Trophoblast cell (in vitro differentiated cells and primary cell): Measurements from ENCODE around the gene TTC24.
A peak's percentile ranks its signal among the peaks of the same experiment; 100 is the strongest.

ENCODE experiments used
- DNase-seq, 2 donors: peaks; one replicate each; pipeline ENCODE4 v3.0.0-alpha.2; 2016
- H2AFZ ChIP-seq: 2 replicates; pipeline ENCODE4 v1.6.1; 2013; ENCODE audit warnings: low read length, moderate library complexity, mild to moderate bottlenecking; ENCODE audit not compliant: insufficient read depth, poor library complexity
- H2AK5ac ChIP-seq: 2 replicates; pipeline ENCODE4 v1.6.1; 2013; ENCODE audit warnings: mild to moderate bottlenecking, low read length
- H2BK120ac ChIP-seq: 2 replicates; pipeline ENCODE4 v1.6.1; 2013; ENCODE audit warnings: low read length, mild to moderate bottlenecking, moderate library complexity; ENCODE audit not compliant: insufficient read depth, poor library complexity
- H2BK12ac ChIP-seq: 2 replicates; pipeline ENCODE4 v1.6.1; 2013; ENCODE audit warnings: mild to moderate bottlenecking, low read length, moderate library complexity
- H2BK5ac ChIP-seq: 2 replicates; pipeline ENCODE4 v1.6.1; 2013; ENCODE audit warnings: low read length, low read depth, moderate library complexity, mild to moderate bottlenecking; ENCODE audit not compliant: poor library complexity
- H3K14ac ChIP-seq: 2 replicates; pipeline ENCODE4 v1.6.1; 2013; ENCODE audit warnings: mild to moderate bottlenecking, low read length
- H3K18ac ChIP-seq: 2 replicates; pipeline ENCODE4 v1.6.1; 2013; ENCODE audit warnings: mild to moderate bottlenecking, low read length
- H3K23ac ChIP-seq: 2 replicates; pipeline ENCODE4 v1.6.1; 2013; ENCODE audit warnings: low read length
- H3K27ac ChIP-seq: 2 replicates; pipeline ENCODE4 v1.5.1; 2013; ENCODE audit warnings: low read depth, mild to moderate bottlenecking, inconsistent platforms, low read length, moderate library complexity
- H3K27me3 ChIP-seq: 2 replicates; pipeline ENCODE4 v1.6.1; 2013; ENCODE audit warnings: inconsistent platforms, mild to moderate bottlenecking, low read length, moderate library complexity; ENCODE audit not compliant: insufficient read depth
- H3K36me3 ChIP-seq, 2 experiments: 1 replicate in 1 of 2; 2 replicates in 1 of 2; pipeline ENCODE4 v1.6.1; 2013; ENCODE audit warnings: low read length in 2 of 2, mild to moderate bottlenecking in 2 of 2, moderate library complexity in 1 of 2; ENCODE audit not compliant: insufficient read depth in 2 of 2, control insufficient read depth in 1 of 2
- H3K4ac ChIP-seq: 2 replicates; pipeline ENCODE4 v1.6.1; 2013; ENCODE audit warnings: low read depth, mild to moderate bottlenecking, low read length, moderate library complexity
- H3K4me1 ChIP-seq, 2 experiments: 1 replicate in 1 of 2; 2 replicates in 1 of 2; pipeline ENCODE4 v1.6.1; 2013; ENCODE audit warnings: low read length in 2 of 2, mild to moderate bottlenecking in 2 of 2, moderate library complexity in 1 of 2; ENCODE audit not compliant: insufficient read depth in 2 of 2, control insufficient read depth in 1 of 2
- H3K4me2 ChIP-seq: 2 replicates; pipeline ENCODE4 v1.6.1; 2013; ENCODE audit warnings: inconsistent platforms, mild to moderate bottlenecking, low read length, moderate library complexity
- H3K4me3 ChIP-seq: 2 replicates; pipeline ENCODE4 v1.5.1; 2013; ENCODE audit warnings: mild to moderate bottlenecking, low read depth, low read length, inconsistent platforms
- H3K79me1 ChIP-seq: one replicate; pipeline ENCODE4 v1.6.1; 2013; ENCODE audit warnings: low read length
- H3K79me2 ChIP-seq: 2 replicates; pipeline ENCODE4 v1.6.1; 2013; ENCODE audit warnings: low read length, mild to moderate bottlenecking; ENCODE audit not compliant: control insufficient read depth, insufficient read depth, poor library complexity
- H3K9ac ChIP-seq: 2 replicates; pipeline ENCODE4 v1.6.1; 2013; ENCODE audit warnings: mild to moderate bottlenecking, low read length
- H3K9me3 ChIP-seq: 2 replicates; pipeline ENCODE4 v1.6.1; 2013; ENCODE audit warnings: low read depth, mild to moderate bottlenecking, control low read depth, inconsistent platforms, low read length; ENCODE audit not compliant: insufficient read depth
- H4K12ac ChIP-seq: 2 replicates; pipeline ENCODE4 v1.6.1; 2013; ENCODE audit warnings: low read depth, mild to moderate bottlenecking, low read length, moderate library complexity
- H4K8ac ChIP-seq: 2 replicates; pipeline ENCODE4 v1.6.1; 2013; ENCODE audit warnings: low read depth, mild to moderate bottlenecking, low read length, moderate library complexity
- H4K91ac ChIP-seq: one replicate; pipeline ENCODE4 v1.6.1; 2013; ENCODE audit warnings: low read depth, mild to moderate bottlenecking, low read length, moderate library complexity
- WGBS: extraction: QIAGEN DNeasy Blood & Tissue Kit; methylation state at CpG from one replicate; pipeline ENCODE4 v1.1.7; 2013; ENCODE audit warnings: missing lambda C conversion rate; ENCODE audit not compliant: insufficient read length, insufficient coverage; ENCODE audit errors: extremely low coverage; 5-methylcytosine and 5-hydroxymethylcytosine counted together

TTC24 gene

DNA sequence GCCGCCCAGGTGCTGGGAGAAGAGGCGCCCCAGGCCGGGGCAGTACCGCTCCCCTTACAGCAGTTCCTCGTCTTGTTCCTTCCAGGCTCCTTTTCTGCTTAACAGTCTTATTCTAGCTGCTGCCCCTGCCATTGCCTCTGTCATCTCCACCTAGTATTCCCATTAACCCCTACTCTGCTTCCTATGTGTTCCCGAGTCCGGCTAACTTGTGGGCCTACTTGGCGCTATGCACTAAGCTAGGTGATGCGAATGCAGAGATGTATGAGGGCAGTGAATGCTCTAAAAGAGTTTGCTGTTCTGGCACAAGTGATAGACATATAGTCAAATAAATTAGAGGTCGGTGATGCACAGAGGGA is 6.9 kb upstream of the TTC24 start:
- H3K4ac ChIP-seq = no peak overlapping the region
- H4K91ac ChIP-seq = no peak overlapping the region
- no peak overlapping the region for H3K23ac ChIP-seq
- no peak for DNase-seq
- peak overlapping the region; percentile 6 for H2AFZ ChIP-seq
- no peak overlapping the region for H4K12ac ChIP-seq
- H2AK5ac ChIP-seq = no peak overlapping the region
- H3K14ac ChIP-seq = no peak overlapping the region
- no peak overlapping the region for H3K9ac ChIP-seq
- no peak overlapping the region for H2BK12ac ChIP-seq
- H3K27ac ChIP-seq = no peak overlapping the region
- no peak overlapping the region for H3K4me3 ChIP-seq
- no peaks in the 10 kb centered on the region for H3K27me3 ChIP-seq
- peaks cover 2 to 7% of the 10 kb centered on the region in 2 experiments for H3K36me3 ChIP-seq
- H4K8ac ChIP-seq = no peak overlapping the region
- H3K79me2 ChIP-seq = peaks cover 5% of the 10 kb centered on the region
- H3K9me3 ChIP-seq = no peaks in the 10 kb centered on the region
- WGBS = no CpG with 5 or more reads among the region's 10 CpGs
- H2BK120ac ChIP-seq = no peak overlapping the region
- H3K79me1 ChIP-seq = peaks cover 2% of the 10 kb centered on the region
- peak overlapping the region; percentile 74 for H3K4me2 ChIP-seq
- no peak overlapping the region for H2BK5ac ChIP-seq
- H3K4me1 ChIP-seq = peaks cover 0 to 3% of the 10 kb centered on the region in 2 experiments
- no peak overlapping the region for H3K18ac ChIP-seq

DNA sequence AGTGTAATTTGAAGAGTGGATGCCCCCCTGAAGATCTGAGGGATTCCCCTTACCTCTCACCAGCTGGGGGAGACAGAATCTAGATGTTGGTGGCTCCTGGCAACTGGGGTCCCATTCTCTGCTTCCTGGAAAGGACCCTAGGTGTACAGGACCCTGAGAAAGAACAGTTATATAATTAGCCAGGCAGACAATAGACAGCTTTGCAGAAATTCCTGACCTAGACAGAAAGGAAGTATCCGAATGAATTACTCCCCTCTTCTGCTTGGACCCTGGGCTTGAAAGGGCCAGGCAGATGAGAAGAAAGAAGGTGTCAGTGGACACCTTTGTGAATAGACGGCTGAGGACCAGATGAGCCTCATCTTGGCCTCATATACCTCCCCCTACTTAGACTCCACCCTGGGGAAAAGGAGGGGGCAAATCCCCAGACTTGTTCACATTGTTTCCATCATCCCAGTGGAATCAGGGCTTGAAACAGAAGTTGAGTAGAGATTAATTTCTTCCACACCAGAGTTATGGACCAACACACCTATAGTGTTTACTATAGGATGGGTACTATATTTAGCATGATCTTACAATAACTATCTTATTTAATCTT is 5.4 kb upstream of the TTC24 start:
- no peak overlapping the region for H3K23ac ChIP-seq
- H2BK12ac ChIP-seq = no peak overlapping the region
- H2BK120ac ChIP-seq = no peak overlapping the region
- H3K9me3 ChIP-seq = no peaks in the 10 kb centered on the region
- no peak overlapping the region for H4K12ac ChIP-seq
- no peak overlapping the region for H3K18ac ChIP-seq
- no peak overlapping the region for H2AK5ac ChIP-seq
- WGBS = no CpG with 5 or more reads among the region's 2 CpGs
- H3K9ac ChIP-seq = no peak overlapping the region
- H3K4me2 ChIP-seq = no peak overlapping the region
- H4K91ac ChIP-seq = no peak overlapping the region
- H3K14ac ChIP-seq = no peak overlapping the region
- no peak overlapping the region for H3K4me3 ChIP-seq
- DNase-seq = no peak
- H3K36me3 ChIP-seq = peaks cover 2% of the 10 kb centered on the region in 2 experiments
- H2BK5ac ChIP-seq = no peak overlapping the region
- H4K8ac ChIP-seq = no peak overlapping the region
- H3K79me2 ChIP-seq = peaks cover 5% of the 10 kb centered on the region
- no peak overlapping the region for H3K4ac ChIP-seq
- peaks cover 2% of the 10 kb centered on the region for H3K79me1 ChIP-seq
- H3K4me1 ChIP-seq = peaks cover 0 to 3% of the 10 kb centered on the region in 2 experiments
- no peak overlapping the region for H3K27ac ChIP-seq
- no peaks in the 10 kb centered on the region for H3K27me3 ChIP-seq
- H2AFZ ChIP-seq = no peak overlapping the region

DNA sequence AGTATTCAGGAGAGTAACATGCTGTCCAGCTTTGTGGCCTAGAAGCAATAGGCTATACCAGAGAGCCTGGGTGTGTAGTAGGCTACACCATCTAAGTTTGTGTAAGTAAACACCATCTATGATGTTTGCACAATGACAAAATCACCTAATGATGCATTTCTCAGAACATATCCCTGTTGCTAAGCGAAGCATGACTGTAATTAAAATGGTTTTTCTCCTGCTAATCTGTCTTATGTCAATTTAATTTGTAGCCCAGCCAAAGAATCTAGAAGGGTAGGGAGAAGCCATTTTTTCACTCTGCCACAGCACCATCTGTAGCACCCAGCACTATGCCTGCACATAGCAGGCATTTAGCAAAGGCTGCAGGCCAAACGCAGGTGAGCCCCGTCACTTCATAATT is 2.0 kb upstream of the TTC24 start:
- Histone ChIP-seq H3K9me3 (no peaks in the 10 kb centered on the region), H3K27me3 (no peaks in the 10 kb centered on the region), H4K91ac (no peak overlapping the region), H3K79me2 (no peaks in the 10 kb centered on the region), H3K4me1 (no peaks in the 10 kb centered on the region), H3K4me2 (no peak overlapping the region), H2BK120ac (no peak overlapping the region), H3K23ac (no peak overlapping the region), H2AK5ac (no peak overlapping the region), H3K4me3 (no peak overlapping the region), H3K9ac (no peak overlapping the region), H3K27ac (no peak overlapping the region), H4K8ac (no peak overlapping the region), H2BK12ac (no peak overlapping the region), H3K79me1 (no peaks in the 10 kb centered on the region), H3K18ac (no peak overlapping the region), H2BK5ac (no peak overlapping the region), H3K4ac (no peak overlapping the region), H4K12ac (no peak overlapping the region), H2AFZ (no peak overlapping the region), H3K14ac (no peak overlapping the region), H3K36me3 (no peaks in the 10 kb centered on the region)
- no CpG with 5 or more reads among the region's 3 CpGs for WGBS
- DNase-seq = no peak

DNA sequence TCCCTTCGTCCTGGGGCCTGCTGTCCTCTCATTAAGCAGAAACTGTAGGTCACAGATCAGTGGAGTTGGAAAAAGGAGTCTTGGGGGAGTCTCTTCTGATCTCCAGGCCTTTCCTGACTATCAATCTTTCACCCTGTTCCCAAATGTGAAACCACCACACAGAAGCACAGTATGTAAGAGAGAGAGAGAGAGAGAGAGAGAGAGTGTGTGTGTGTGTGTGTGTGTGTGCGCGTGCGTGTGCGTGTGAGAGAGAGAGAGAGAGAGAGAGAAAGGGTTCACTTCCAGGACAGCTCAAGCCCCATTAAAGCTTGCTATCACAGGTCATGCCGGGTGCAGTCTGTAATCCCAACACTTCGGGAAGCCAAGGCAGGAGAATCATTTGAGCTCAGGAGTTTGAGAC is 1.5 kb upstream of the TTC24 start:
- H2AK5ac ChIP-seq = no peak overlapping the region

More for the DNA sequence above, 1.5 kb upstream of the TTC24 start:
- Histone ChIP-seq H4K8ac (no peak overlapping the region), H2BK5ac (no peak overlapping the region), H3K79me1 (no peaks in the 10 kb centered on the region), H2AFZ (no peak overlapping the region), H3K79me2 (no peaks in the 10 kb centered on the region), H3K36me3 (no peaks in the 10 kb centered on the region), H3K27ac (no peak overlapping the region), H3K14ac (no peak overlapping the region), H3K4me3 (no peak overlapping the region), H4K91ac (no peak overlapping the region), H3K9ac (no peak overlapping the region), H3K9me3 (no peaks in the 10 kb centered on the region), H2BK12ac (no peak overlapping the region), H4K12ac (no peak overlapping the region), H3K27me3 (no peaks in the 10 kb centered on the region), H3K4me1 (no peaks in the 10 kb centered on the region), H3K4me2 (no peak overlapping the region), H3K18ac (no peak overlapping the region), H3K4ac (no peak overlapping the region), H2BK120ac (no peak overlapping the region), H3K23ac (no peak overlapping the region)
- no peak for DNase-seq
- WGBS = no CpG with 5 or more reads among the region's 7 CpGs
